ENCODE data around the gene KCNJ4.
"Not testable (repeated sequence)": the region's sequence is repeated elsewhere in the genome, so short reads cannot be mapped to it uniquely, and the experiment has no call there.

Gene KCNJ4

DNA sequence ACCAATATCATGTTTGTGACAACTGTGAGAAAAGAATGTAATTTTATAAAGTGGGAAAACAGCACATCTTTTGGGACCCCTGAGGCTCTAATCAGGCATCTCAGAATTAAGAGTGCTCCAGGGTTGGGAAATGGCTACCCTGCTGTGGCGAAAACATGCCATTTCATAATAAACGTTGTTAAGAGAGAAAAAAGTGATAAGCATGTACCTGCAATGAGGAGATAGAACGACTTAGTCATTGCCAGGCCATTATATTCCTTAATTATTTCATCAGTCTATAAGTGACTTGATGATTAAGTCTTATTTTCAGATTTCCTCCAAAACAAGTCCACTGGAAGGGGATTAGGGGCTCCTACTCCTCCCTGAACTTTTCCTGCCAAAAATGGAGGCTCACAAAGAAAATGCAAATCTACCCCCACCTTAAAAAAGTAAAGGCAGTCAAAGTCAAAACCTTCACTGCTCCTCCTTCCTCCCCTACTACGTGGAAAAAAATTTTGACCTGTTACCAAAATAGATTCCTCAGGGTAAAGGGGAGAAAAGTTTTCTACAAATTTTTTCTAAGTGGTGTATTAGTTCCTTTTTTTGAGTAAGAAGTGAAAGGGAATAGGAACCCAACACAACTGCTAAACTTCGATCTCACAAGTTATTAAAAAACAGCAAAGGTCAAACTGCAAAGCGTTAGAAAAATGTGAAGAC, 59.9 kb downstream of the KCNJ4 start:
- in situ Hi-C loops (cut with MboI; ENCODE audit: low sequenced_read_pairs) = not testable (repeated sequence)

DNA sequence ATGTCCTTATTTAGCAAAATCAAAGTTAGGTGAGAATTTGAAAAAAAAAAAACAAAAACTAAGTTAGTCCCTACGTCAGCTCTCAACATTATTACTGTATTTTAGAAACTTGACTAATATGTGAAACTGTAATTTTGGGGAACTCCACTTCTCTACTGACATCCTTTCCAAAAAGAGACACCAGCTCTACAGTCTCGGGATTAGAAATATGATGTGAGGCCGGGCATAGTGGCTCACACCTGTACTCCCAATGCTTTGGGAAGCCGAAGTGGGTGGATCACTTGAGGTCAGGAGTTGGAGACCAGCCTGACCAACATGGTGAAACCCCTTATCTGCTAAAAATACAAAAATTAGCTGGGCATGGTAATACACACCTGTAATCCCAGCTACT, 65.6 kb downstream of the KCNJ4 start:
- in situ Hi-C loops (cut with MboI; ENCODE audit: low sequenced_read_pairs) = not testable (repeated sequence)

DNA sequence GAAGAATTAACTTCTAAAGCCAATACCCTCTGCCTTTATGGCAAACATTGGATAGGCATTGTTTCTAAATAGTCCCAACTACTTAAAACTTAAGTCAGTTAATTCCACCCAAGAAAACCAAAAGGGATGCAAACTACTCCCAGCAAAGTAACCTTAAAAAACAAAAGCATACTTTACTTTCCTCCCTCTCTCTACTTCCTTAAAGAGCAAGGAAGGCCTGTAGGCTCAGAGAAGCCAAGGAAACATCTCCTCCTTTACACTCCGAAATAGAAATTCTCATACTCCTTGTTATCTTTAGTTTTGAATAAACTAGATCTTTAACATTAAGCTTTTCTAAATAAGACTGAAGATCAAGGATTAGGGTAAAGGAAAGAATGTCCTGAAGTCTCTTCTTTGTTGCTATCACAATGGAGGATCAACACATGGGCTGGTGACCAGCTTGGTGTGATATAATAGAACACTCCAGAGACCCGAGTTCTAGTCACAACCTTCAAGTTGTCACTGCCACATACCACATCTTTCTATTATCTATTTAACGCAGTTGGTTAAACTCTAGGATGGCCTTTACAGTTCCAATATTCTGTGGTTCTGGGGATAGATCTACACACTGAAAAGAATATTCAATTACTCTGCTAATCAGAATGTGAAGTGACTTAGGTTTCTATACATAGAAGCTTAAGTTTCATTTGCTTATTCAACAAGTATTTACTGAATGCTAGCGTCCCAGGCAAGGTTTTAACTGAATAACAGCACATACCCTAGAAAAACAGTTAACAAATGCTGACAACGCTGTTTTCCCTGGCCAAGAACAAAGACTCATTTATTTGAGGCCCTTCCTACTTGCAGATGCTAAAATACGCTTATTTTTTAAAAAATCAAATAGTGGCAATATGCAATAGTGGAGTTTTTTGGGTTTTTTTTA, 66.2 kb downstream of the KCNJ4 start:
- in situ Hi-C loops (cut with MboI; ENCODE audit: low sequenced_read_pairs) = not testable (repeated sequence)

DNA sequence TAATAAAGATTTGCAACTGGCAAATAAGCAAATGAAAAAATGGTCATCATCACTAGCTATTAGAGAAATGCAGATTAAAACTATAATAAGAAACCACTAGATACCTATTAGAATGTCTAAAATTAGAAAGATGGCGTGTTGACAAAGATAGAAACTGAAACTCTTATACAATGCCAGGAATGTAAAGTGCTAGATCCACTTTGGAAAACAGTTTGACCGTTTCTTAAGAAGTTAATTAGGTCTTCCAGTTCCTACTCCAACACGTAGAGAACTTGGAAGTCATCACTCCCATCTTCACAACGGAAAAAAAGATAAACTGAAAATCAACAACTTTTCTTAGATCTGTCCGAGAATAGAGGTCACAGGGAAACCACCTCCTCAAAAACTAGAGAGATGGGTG, 68.1 kb downstream of the KCNJ4 start:
- in situ Hi-C loops (cut with MboI; ENCODE audit: low sequenced_read_pairs) = not testable (repeated sequence)

DNA sequence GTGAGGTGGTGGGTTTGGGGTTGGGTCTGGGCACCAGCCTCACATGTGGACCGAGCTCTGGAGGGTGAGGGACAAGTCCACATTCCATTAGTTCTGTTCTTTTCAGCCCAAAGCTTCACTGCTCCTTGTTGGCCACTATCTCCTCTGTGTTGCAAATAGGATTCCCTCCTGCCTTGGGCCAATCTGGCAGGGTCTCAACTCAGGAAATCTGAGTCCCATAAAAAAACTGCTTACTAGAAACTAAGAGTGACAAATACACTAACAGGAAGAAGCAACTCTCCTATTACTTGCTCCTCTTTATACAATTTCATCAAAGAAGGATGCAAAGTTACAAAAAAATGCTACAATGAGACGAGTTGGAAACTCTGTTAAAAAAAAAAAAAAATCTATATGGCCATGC, 71.6 kb downstream of the KCNJ4 start:
- in situ Hi-C loops (cut with MboI; ENCODE audit: low sequenced_read_pairs) = no loop called here

DNA sequence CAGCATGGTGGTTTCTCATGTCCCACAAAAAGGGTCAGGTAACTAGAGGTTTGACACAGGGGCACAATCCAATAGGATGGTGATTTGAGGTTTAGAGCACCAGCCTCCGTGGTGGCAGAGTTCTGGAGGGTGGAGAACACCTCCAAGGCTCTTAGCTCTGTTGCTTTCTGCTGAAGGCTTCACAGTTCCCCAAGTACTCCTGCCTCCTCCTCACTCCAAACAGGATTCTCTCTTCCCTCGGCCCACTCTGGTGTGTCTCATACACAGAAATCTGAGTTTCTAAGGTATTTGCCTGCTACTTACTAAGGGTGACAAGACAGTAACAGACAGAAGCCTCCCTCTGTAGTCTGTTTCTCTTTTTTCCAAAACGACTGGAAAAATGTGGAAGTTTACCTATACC, 73.6 kb downstream of the KCNJ4 start:
- in situ Hi-C loops (cut with MboI; ENCODE audit: low sequenced_read_pairs) = not testable (repeated sequence)
